ENCODE measurements around the gene PDP2. TPM values are rescaled to one million over a fixed set of nuclear protein-coding genes. Genes with fewer than 3 reads are reported as not detected.

PDP2 gene
- polyA plus RNA-seq, 1 experiment, result 12.1 TPM

DNA sequence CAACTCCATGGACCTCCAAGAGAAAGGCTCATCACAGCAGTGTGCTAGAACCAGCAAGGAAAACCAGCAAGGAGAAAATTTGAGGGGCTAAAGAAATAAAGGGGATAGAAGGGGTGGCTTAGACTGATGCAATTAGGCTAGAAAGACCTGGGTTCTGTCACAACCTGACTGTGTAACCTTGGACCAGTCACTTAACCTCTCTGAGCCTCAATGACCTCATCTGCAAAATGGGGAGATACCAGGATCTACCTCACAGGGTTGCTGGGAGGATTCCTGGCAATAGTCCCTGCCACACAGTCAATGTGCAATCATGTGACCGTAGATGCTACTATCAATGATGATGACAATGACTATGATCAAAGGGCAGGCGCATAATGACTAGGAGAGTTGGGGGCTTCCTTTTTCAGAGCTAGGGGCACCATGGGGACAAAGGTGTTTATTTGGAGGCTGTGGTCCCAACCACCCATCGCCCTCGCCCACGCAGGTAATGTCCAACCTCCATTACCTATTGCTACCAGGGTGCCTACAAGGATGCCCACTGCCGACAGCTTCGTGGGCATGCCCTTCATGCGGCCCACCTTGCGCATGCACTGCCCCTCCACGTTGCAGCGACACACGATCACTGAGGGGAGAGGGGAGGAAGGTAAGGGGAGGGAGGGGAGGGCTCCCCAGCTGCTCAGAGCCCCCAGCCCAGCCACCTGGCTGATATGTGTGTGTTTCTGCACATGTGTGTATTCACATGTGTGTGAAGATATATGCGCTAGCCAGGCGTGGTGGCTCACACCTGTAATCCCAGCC lies 28.6 kb downstream of the PDP2 start:
- H3K27ac ChIP-seq (ENCODE audit: low read depth, low read length), result no peak overlapping the region
- TF ChIP-seq, protein P1, sequence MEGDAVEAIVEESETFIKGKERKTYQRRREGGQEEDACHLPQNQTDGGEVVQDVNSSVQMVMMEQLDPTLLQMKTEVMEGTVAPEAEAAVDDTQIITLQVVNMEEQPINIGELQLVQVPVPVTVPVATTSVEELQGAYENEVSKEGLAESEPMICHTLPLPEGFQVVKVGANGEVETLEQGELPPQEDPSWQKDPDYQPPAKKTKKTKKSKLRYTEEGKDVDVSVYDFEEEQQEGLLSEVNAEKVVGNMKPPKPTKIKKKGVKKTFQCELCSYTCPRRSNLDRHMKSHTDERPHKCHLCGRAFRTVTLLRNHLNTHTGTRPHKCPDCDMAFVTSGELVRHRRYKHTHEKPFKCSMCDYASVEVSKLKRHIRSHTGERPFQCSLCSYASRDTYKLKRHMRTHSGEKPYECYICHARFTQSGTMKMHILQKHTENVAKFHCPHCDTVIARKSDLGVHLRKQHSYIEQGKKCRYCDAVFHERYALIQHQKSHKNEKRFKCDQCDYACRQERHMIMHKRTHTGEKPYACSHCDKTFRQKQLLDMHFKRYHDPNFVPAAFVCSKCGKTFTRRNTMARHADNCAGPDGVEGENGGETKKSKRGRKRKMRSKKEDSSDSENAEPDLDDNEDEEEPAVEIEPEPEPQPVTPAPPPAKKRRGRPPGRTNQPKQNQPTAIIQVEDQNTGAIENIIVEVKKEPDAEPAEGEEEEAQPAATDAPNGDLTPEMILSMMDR (IDR thresholded peaks at IDR 0.05; ENCODE audit: low read depth, low read length), result no peak
- POLR2A ChIA-PET, result no interaction called here
- no peaks in the 10 kb centered on the region for H3K27me3 ChIP-seq (ENCODE audit: control insufficient read depth, insufficient read depth, low read length)
- CTCF ChIA-PET, result interaction anchor here (1.1 to 2.3 kb wide), 6 partner anchors 10 to 22 kb away, joined by 3 to 11 read pairs (median 6); partner anchors contain the start of gene CDH16
- no peaks in the 10 kb centered on the region; the same call in 1 of the 2 replicates for H3K9me3 ChIP-seq (ENCODE audit: control insufficient read depth, insufficient read depth, low read length)
- no peak for DNase-seq (ENCODE audit: low read depth, low spot score)
- H3K4me3 ChIP-seq (ENCODE audit: low read depth, low read length), result no peak overlapping the region

DNA sequence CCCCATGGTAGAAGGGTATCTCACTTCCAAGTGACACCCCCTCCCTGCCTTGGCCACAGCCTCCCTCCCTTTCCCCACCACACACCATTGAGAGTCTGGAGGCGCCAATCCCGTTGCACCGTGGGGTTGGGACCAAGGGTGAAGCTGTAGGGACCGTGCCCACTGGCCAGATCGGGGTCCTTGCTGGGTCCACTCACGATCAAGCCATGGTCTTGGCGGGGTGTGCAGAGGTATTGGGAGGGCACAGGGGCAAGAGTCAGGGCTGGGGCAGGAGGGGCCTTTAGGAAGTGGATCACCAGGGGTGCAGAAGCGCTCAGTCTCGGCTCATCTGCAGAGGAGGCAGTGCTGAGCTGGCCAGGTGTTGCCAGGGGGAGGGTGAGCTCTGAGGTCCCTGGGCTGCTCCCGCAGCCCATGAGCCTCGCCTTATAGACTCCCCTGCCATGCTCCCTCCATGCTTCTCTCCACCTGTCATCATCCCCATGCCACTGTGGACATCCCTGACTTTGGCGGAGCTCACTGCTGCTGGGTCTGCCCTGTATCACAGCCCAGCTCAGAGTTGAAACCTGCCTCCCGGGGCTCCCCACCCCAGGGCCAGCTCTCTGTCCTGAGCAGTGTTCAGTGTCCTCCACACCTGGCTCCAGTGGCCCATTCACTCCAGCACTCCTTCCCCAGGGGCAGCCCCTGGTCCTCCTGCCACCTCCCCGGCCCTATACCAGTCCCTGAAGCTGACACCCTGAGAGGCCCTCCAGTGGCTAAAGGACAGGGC lies 30.0 kb downstream of the PDP2 start:
- DNase-seq (ENCODE audit: low read depth, low spot score), result no peak
- ChIA-PET CTCF (interaction anchor here (1.3 to 2.3 kb wide), 5 partner anchors 9 to 18 kb away, joined by 3 to 11 read pairs (median 6); partner anchors contain the start of gene CDH16), POLR2A (interaction anchor here (0.6 to 1.0 kb wide), 2 partner anchors 10 to 34 kb away, joined by 3 read pairs; no protein-coding TSS in a partner anchor)
- H3K27ac ChIP-seq (ENCODE audit: low read depth, low read length), result no peak overlapping the region
- H3K27me3 ChIP-seq (ENCODE audit: control insufficient read depth, insufficient read depth, low read length), result peaks cover 5% of the 10 kb centered on the region
- TF ChIP-seq, protein P1 (IDR thresholded peaks at IDR 0.05; ENCODE audit: low read depth, low read length), result no peak
- no peaks in the 10 kb centered on the region; the same call in 1 of the 2 replicates for H3K9me3 ChIP-seq (ENCODE audit: control insufficient read depth, insufficient read depth, low read length)
- H3K4me3 ChIP-seq (ENCODE audit: low read depth, low read length), result no peak overlapping the region

DNA sequence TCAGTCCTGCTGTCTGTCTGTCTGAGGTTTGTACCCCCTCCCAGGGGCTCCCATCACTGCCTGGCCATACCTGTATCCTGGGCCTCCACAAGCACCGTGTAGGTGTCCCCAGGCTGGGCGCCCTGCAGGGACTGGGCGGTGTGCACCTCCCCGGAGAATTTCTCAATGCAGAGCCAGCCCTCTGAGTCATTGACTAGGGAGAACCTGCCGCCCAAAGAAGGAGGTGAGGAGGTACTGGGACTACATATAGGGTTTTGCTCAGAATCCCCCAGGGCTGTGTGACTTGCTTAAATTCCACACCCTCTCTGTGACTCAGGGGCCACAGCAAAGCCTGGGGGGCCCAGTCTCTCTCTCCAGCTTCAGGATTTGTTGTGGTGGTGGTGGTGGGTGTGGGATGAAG lies 30.8 kb downstream of the PDP2 start:
- no peak overlapping the region for H3K4me3 ChIP-seq (ENCODE audit: low read depth, low read length)
- POLR2A ChIA-PET, result interaction anchor here (1.0 kb wide), 1 partner anchor 11 kb away, joined by 3 read pairs; no protein-coding TSS in a partner anchor
- CTCF ChIA-PET, result interaction anchor here (1.2 to 1.3 kb wide), 2 partner anchors 15 to 17 kb away, joined by 3 read pairs; no protein-coding TSS in a partner anchor
- H3K27me3 ChIP-seq (ENCODE audit: control insufficient read depth, insufficient read depth, low read length), result peaks cover 9% of the 10 kb centered on the region
- H3K27ac ChIP-seq (ENCODE audit: low read depth, low read length), result no peak overlapping the region
- no peak for DNase-seq (ENCODE audit: low read depth, low spot score)
- H3K9me3 ChIP-seq (ENCODE audit: control insufficient read depth, insufficient read depth, low read length), result no peaks in the 10 kb centered on the region; the same call in 1 of the 2 replicates
- TF ChIP-seq, protein P1 (IDR thresholded peaks at IDR 0.05; ENCODE audit: low read depth, low read length), result no peak

DNA sequence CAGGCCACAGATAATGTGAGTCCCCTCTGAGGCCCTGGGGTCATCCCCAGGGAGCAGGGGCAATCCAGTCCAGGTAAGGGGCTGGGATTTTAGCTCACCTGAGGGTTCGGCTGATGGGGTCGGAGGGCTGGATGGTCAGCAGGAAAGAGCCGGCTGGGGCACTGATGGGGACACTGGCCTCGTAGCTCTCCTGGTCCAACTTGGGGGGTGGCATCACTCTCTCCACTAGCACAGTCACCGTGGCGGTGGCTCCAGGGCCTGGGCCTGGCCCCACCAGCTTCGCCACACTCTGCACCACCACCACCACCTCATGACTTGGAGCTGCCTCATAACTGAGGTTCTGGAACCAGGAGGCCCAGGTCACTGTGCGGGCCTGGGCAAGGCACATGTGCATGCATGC lies 31.5 kb downstream of the PDP2 start:
- ChIA-PET POLR2A (no interaction called here), CTCF (interaction anchor here (1.2 to 1.9 kb wide), 2 partner anchors 15 to 17 kb away, joined by 3 to 4 read pairs; no protein-coding TSS in a partner anchor)
- Histone ChIP-seq H3K27ac (ENCODE audit: low read depth, low read length) (no peak overlapping the region), H3K27me3 (ENCODE audit: control insufficient read depth, insufficient read depth, low read length) (peaks cover 14% of the 10 kb centered on the region), H3K4me3 (ENCODE audit: low read depth, low read length) (no peak overlapping the region), H3K9me3 (ENCODE audit: control insufficient read depth, insufficient read depth, low read length) (no peaks in the 10 kb centered on the region; the same call in 1 of the 2 replicates)
- TF ChIP-seq, protein P1 (IDR thresholded peaks at IDR 0.05; ENCODE audit: low read depth, low read length), result no peak
- DNase-seq (ENCODE audit: low read depth, low spot score), result no peak

All from AG04450 (cell line).